Testis (tissue), 2 donors: Measurements from ENCODE around the gene GNL1.

Source experiments
- CTCF ChIP-seq, 3 experiments: fragments of 450-650 bp in 2 of 3; fragments of 200-600 bp in 1 of 3; sonication (generic) in 1 of 3; IDR thresholded peaks; one replicate each; pipeline ENCODE4 v1.5.1; 2016 to 2019; ENCODE audit warnings: antibody characterized with exemption in 3 of 3, mild to moderate bottlenecking in 2 of 3, moderate library complexity in 1 of 3
- POLR2A ChIP-seq: fragments of 450-650 bp; IDR thresholded peaks from one replicate; pipeline ENCODE4 v1.6.1; 2017; ENCODE audit warnings: antibody characterized with exemption, mild to moderate bottlenecking, moderate library complexity

- TF ChIP-seq CTCF (IDR thresholded peaks at IDR 0.05) (no peak), POLR2A (no peak)
These were observed 33.6 kb upstream of the GNL1 start for GRCh38 chr6:30589754-30590358.
